GM21717 (cell line): Measurements from ENCODE around the gene FHIT.
A peak's percentile ranks its signal among the peaks of the same experiment; 100 is the strongest.
"Not testable (repeated sequence)": the region's sequence is repeated elsewhere in the genome, so short reads cannot be mapped to it uniquely, and the experiment has no call there.

ENCODE experiments used
- ATAC-seq: cut with Tn5 transposase; IDR thresholded peaks from one replicate; pipeline ENCODE4 v1.9.1; 2021; ENCODE audit warnings: mild to moderate bottlenecking, moderate library complexity; ENCODE audit not compliant: unreplicated experiment

Gene FHIT

GRCh38 chr3:60591267-60591666, 660.0 kb downstream of the FHIT start:
- ATAC-seq: no peak

- no peak for ATAC-seq
Measured at GRCh38 chr3:60588806-60589205, 662.4 kb downstream of the FHIT start.

- ATAC-seq: no peak
Measured at GRCh38 chr3:60585918-60586317, 665.3 kb downstream of the FHIT start.

DNA sequence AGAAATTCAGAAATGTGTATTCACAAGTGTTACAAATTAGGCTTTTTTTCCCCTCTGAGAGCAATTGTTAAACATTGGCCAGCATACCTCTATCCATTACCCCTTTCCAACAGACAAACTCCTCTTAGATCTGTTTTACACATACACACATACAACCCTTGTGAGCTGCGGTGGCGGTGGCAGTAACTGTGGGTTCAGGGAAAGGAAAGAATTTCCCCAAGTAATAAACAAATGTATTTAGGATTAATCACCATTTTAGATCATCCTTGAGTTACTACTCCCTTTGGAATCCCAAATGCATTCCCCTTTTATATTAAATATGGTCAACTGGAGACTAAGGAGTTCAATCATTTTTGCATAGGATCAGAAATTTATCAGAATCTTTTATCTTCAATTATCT, 667.0 kb downstream of the FHIT start:
- ATAC-seq: no peak

DNA sequence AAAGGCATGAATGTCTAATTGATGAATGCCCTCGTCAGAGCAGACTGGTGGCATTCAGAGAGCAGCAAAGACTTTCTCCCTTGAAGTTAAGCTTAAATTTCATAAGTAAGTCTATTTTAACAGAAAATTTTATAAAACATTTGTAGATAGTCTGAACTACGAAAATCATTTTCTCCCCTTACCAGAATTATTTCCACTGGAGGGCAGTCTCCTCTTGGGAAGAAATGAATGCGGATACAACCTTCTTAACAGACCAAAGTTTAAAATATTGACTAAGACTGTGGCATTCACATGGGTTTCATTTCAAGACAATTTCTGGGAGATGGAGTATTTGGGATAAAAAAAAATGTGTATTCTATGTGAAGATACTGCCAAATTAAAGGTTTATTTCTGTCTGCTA, 669.0 kb downstream of the FHIT start:
- no peak for ATAC-seq

DNA sequence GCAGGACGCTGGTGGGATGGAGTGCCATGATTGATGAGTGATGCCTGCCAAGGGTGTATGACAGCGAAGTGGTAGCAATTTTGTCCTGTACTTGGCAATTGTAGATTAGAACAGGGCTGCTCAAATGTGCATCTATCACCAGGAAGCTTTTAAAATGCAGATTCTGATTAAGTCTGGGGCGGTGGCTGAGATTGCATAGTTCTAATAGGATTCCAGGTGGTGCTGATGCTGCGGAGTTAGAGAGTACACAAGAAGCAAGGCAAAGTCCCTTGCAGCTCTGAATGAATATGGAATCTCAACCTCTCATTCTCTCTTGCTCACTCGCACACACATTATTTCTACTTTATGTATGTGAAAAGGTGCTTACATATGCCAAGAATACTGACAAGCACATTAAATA, 670.4 kb downstream of the FHIT start:
- no peak for ATAC-seq

- no peak for ATAC-seq
Measured at GRCh38 chr3:60579734-60580133, 671.5 kb downstream of the FHIT start.

GRCh38 chr3:60578936-60579335, 672.3 kb downstream of the FHIT start:
- ATAC-seq: no peak

DNA sequence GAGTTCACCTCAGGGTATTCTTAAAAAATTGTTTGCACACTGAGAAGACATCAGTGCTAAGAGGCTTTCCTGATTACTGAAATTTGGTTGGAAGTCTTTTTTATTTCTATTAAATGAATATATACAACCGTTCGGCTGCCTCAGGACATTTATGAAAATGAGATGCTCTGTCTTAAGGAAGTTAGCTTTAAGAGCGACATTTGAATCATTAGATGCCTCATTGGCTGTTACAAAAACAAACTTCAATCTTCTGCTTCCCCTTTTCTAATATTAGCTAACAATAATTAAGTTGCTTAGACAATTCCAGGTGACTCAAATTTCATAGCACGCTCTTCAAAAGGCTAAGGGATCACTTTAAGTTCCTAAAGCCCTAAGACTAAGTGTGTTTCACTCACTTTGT, 673.7 kb downstream of the FHIT start:
- no peak for ATAC-seq

GRCh38 chr3:60575718-60576272, 675.5 kb downstream of the FHIT start:
- ATAC-seq: no peak

DNA sequence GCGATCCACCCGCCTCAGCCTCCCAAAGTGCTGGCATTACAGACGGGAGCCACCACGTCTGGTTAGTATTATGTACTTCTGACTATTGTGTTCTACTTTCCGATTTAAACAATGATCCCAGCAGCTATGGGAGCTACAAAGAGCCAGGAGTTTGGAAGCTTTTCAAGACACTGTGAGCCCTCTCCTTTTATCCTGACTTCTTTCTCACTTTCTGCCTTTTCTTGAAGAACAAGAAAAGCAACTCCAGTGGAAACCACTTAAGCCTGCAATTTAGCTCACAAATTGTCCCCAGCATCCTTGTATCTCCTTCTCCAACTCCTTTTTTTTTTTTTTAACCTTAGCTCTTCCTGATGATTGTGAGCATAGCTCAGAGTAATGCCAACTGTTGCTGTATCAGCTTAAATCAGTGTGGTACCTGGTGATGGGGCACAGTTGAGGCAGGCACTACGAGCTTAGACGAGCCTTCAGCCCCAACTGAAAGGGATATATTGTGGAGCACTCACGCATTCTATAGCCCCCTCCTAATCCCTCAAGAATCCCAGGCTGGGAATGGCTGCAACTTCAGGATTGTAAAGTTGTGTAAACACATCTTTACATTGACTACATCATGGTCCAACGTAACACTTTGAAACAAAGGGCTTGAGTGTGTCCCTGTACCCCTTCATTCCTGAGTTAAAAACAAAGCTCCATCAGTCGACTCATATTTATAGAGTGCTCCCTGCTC, 677.0 kb downstream of the FHIT start:
- ATAC-seq: no peak

GRCh38 chr3:60573494-60573893, 677.8 kb downstream of the FHIT start:
- no peak for ATAC-seq

DNA sequence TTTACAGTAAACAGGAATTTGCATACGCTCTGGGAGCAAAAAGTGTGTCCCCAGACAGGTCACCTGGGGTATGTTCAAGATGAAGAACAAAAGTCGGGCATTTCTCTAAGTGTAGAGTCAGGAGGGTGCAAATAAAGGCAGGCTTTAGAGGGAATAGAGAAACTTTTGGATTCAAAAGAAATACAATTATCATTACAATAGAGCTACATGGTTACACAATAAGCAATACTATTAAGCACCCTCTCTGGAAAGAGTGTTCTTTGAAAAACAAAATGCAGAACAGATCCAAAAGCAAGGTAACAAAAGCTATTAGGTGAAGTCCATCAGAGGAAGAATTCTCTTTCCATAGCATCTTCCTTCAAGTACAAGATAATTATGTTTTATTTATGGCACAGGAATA, 679.7 kb downstream of the FHIT start:
- ATAC-seq: no peak

DNA sequence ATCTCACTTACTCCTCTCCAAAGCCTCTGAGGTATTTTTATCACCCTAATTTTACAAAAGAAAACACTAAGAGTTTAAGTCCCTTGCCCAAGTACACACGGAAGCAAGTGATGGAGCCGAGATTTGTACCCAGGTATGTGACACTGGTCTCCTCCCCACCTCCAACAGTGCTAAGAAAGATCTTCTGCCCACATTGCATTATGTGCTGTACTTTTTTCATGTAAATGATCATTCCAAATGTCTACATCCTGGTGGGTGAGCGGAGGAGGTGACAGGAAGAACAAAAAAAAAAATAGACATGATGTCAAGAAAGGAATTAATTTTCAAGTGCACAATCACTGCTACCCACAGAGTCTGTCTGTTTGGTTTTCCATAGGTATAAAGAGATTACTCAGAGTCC, 694.1 kb downstream of the FHIT start:
- no peak for ATAC-seq

DNA sequence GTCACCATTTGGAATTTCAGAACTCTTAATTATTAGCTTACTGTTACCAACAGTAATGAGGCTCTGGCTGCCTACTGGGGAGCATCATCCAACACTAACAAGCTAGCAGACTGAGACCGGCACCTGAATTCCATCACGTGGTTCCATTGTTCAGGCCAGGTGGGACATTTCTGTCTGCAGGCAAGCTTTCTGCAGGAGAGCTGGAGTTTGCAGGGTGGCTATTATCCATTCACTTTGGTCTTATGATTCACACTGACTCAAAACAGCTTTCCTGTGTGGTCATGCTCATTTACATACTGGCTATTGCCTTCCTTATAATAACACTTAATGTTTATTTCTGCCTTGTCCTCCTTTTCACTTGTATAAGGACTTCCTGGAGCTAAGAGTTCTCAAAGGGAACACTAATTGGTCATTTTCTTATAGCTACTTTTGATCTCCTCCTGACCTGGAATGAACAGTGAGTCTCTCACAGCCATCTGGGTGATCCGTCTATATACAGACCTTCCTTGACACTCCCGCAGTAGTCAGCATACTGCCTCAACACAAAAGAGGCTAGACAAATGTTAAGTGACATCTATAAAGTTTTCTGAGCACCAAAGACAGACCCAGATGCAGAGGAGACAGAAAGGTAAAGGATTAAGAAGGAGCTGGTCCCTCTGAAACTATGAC, 695.4 kb downstream of the FHIT start:
- peak; percentile 90 for ATAC-seq

DNA sequence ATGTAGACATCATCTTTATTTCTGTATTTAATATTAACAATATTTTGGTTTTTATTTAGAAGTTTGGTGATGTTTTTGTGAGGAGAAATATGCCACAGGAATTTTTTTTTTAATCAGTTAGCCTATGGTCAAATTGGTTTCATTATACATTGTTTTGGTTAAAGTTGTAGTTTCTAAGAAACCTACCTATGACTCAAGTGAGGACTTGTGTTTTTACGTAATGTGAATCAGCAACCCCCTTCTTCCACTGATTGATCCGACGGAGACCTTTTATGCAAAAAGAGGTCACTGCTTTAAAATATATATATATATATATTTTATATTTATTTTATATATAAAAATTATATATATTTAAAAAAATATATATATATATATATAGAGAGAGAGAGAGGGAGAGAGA, 698.1 kb downstream of the FHIT start:
- no peak for ATAC-seq

- ATAC-seq: no peak
Measured at GRCh38 chr3:60552581-60552980, 698.7 kb downstream of the FHIT start.

DNA sequence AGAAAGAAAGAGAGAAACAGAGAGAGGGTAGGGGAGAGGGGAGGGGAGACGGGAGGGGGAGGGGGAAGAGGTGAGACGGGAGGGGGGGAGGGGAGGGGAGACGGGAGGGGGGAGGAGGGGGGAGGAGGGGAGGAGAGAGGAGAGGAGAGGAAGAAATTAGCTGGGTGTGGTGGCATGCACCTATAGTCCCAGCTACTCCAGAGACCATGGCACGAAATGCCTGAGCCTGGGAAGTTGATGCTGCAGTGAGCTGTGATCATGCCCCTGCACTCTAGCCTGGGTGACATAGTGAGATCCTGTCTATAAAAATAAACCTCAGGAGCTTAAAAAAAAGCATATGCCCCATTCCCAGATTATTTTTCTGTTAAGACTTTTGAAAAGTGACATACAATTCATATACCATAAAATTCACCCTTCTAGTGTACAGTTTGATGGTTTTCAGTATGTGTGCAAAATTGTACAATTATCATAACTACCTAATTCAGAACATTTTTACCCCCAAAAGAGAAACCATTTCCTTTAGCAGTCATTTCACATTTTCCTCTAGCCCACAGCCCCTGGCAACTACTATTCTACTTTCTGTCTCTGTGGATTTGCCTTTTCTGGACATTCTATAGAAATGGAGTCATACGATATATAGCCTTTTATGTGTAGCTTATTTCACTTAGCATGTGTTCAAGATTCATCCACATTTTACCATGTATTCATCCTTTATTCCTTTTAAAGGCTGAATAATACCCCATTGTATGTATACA, 699.6 kb downstream of the FHIT start:
- ATAC-seq: no peak

DNA sequence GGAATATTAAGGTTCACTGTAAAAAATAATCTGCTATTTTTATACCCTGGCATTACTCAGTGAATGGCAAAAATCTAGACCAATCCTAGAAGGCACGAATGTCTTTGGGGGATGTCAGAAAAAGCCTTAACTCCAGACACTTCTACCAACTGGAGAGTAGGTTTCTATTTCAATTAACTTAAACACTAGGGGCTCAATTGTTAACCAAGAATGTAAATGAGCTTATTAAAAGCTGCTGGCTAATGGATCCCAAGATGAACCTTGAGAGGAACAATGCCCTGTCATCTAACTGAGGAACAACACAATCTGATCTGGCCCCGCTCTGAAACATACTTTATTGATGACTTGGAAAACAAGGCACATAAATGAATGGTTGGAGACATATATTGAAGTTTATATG, 701.4 kb downstream of the FHIT start:
- ATAC-seq: no peak

GRCh38 chr3:60542995-60543394, 708.3 kb downstream of the FHIT start:
- ATAC-seq: no peak

DNA sequence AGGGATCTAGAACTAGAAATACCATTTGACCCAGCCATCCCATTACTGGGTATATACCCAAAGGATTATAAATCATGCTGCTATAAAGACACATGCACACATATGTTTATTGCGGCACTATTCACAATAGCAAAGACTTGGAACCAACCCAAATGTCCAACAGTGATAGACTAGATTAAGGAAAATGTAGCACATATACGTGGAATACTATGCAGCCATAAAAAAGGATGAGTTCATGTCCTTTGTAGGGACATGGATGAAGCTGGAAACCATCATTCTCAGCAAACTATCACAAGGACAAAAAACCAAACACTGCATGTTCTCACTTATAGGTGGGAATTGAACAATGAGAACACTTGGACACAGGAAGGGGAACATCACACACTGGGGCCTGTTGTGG, 711.9 kb downstream of the FHIT start:
- not testable (repeated sequence) for ATAC-seq

DNA sequence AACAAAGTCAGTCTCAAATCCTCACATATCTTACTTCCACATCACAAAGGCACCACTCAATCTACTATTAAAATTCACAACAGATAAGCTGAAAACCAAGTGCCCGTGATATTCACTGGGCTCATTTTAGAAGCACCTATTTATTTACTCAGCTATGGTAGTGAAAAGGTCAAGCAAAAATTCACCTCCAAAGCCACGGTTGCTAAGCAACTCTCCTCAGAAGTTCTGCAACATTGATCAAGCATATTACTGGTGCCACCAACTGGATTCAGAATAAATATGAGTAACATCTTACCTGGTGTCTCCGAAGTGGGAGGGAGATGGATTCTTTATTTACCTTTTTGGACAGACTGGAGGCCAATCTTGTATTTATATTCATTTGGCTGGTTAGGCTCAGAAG, 714.8 kb downstream of the FHIT start:
- no peak for ATAC-seq
